PC-9 (cell line): ENCODE measurements around the gene RNLS. TPM values are rescaled to one million over a fixed set of nuclear protein-coding genes. Genes with fewer than 3 reads are reported as not detected.

Experiments used
- BruUV-seq: library from RNA; stranded (reverse); fragments of 400-500 nt; replicated peaks from 2 replicates; lab custom pipeline; 2021; lab: Mats Ljungman, UMichigan
- CTCF ChIA-PET: fragments of 300-600 bp; sonication (Branson Sonifier 250); formaldehyde crosslinking; loops from one replicate; lab custom pipeline; 2022; ENCODE audit warnings: antibody characterized with exemption; lab: Charles Lee
- POLR2A ChIA-PET: fragments of 300-600 bp; sonication (Branson Sonifier 250); formaldehyde crosslinking; loops from one replicate; lab custom pipeline; 2022; ENCODE audit warnings: antibody characterized with exemption; ENCODE audit not compliant: unreplicated experiment; lab: Charles Lee
- DNase-seq, 2 experiments: peaks; one replicate each; pipeline versions ENCODE4 v3.0.0 to v3.0.0-alpha.2; 2015 to 2022; ENCODE audit warnings: mixed read lengths in 1 of 2
- H2AFZ ChIP-seq: fragments of 200-600 bp; sonication (generic); 2 replicates; pipeline ENCODE4 v1.8.1; 2017; ENCODE audit warnings: antibody characterized with exemption
- H3F3A ChIP-seq: fragments of 200-600 bp; sonication (generic); 2 replicates; pipeline ENCODE4 v1.8.1; 2017; ENCODE audit warnings: antibody characterized with exemption, mild to moderate bottlenecking, low read depth; ENCODE audit not compliant: insufficient read depth
- H3K27ac ChIP-seq: fragments of 200-600 bp; sonication (generic); 2 replicates; pipeline ENCODE4 v1.6.1; 2016; ENCODE audit warnings: mixed run types
- H3K27me3 ChIP-seq: fragments of 200-600 bp; sonication (generic); 2 replicates; pipeline ENCODE4 v1.6.1; 2016; ENCODE audit warnings: low read depth, mixed run types; ENCODE audit not compliant: insufficient read depth
- H3K36me3 ChIP-seq: fragments of 200-600 bp; sonication (generic); 2 replicates; pipeline ENCODE4 v1.6.1; 2016; ENCODE audit warnings: low read depth, mixed run types
- H3K4me1 ChIP-seq: fragments of 200-600 bp; sonication (generic); replicated peaks from 2 replicates; pipeline ENCODE4 v1.6.1; 2016; ENCODE audit warnings: mixed run types; ENCODE audit not compliant: insufficient read depth
- H3K4me2 ChIP-seq: fragments of 200-600 bp; sonication (generic); 2 replicates; pipeline ENCODE4 v1.6.1; 2017; ENCODE audit warnings: mixed run types
- H3K4me3 ChIP-seq: fragments of 200-600 bp; sonication (generic); 2 replicates; pipeline ENCODE4 v1.6.1; 2016; ENCODE audit warnings: mixed run types
- H3K79me2 ChIP-seq: fragments of 200-600 bp; sonication (generic); 2 replicates; pipeline ENCODE4 v1.6.1; 2017; ENCODE audit warnings: low read depth, mixed run types
- H3K9me2 ChIP-seq: fragments of 200-600 bp; sonication (generic); 2 replicates; pipeline ENCODE4 v1.8.1; 2017; ENCODE audit warnings: mild to moderate bottlenecking; ENCODE audit not compliant: insufficient read depth
- H3K9me3 ChIP-seq: fragments of 200-600 bp; sonication (generic); 2 replicates; pipeline ENCODE4 v1.8.1; 2016; ENCODE audit warnings: low read depth; ENCODE audit not compliant: insufficient read depth
- H4K20me1 ChIP-seq: fragments of 200-600 bp; sonication (generic); 2 replicates; pipeline ENCODE4 v1.8.1; 2017; ENCODE audit not compliant: insufficient read depth
- EZH2 ChIP-seq: fragments of 200-600 bp; sonication (generic); IDR thresholded peaks from 2 replicates; pipeline ENCODE4 v1.8.0; 2017; ENCODE audit warnings: antibody characterized with exemption, low read depth
- intact Hi-C: fragments of 100-400 bp; cut with micrococcal nuclease; formaldehyde crosslinking; loops from one replicate; pipeline ENCODE4 v1.10.0; 2022; ENCODE audit not compliant: unreplicated experiment
- total RNA-seq: library from RNA; stranded (reverse); gene quantifications from 2 replicates; pipeline ENCODE4 v1.2.3, GENCODE V29; 2021
- TF ChIP-seq, protein P1 (sequence below): fragments of 200-600 bp; sonication (generic); conservative IDR thresholded peaks from 2 replicates; pipeline ENCODE4 v1.6.1; 2017; ENCODE audit warnings: mixed run types, antibody characterized with exemption, mild to moderate bottlenecking, moderate library complexity

Gene RNLS
- total RNA-seq, 1 experiment from 2014 or later = not detected

- TF ChIP-seq, protein P1, sequence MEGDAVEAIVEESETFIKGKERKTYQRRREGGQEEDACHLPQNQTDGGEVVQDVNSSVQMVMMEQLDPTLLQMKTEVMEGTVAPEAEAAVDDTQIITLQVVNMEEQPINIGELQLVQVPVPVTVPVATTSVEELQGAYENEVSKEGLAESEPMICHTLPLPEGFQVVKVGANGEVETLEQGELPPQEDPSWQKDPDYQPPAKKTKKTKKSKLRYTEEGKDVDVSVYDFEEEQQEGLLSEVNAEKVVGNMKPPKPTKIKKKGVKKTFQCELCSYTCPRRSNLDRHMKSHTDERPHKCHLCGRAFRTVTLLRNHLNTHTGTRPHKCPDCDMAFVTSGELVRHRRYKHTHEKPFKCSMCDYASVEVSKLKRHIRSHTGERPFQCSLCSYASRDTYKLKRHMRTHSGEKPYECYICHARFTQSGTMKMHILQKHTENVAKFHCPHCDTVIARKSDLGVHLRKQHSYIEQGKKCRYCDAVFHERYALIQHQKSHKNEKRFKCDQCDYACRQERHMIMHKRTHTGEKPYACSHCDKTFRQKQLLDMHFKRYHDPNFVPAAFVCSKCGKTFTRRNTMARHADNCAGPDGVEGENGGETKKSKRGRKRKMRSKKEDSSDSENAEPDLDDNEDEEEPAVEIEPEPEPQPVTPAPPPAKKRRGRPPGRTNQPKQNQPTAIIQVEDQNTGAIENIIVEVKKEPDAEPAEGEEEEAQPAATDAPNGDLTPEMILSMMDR = no peak
- TF ChIP-seq EZH2 = no peak
- Histone ChIP-seq H3K27ac (no peak overlapping the region), H3F3A (peaks cover 5% of the 10 kb centered on the region; the same call in 1 of the 2 replicates), H3K4me2 (no peak overlapping the region), H3K9me3 (no peaks in the 10 kb centered on the region), H3K9me2 (no peaks in the 10 kb centered on the region), H3K4me3 (no peak overlapping the region), H3K79me2 (no peaks in the 10 kb centered on the region), H2AFZ (no peak overlapping the region), H4K20me1 (no peaks in the 10 kb centered on the region), H3K4me1 (peaks cover 6% of the 10 kb centered on the region), H3K36me3 (no peaks in the 10 kb centered on the region), H3K27me3 (no peaks in the 10 kb centered on the region)
- DNase-seq = no peak
- ChIA-PET CTCF (no interaction called here), POLR2A (no interaction called here)
- no TSS peak for BruUV-seq
- intact Hi-C loops = no loop called here
These were observed 88.6 kb downstream of the RNLS start for GRCh38 chr10:88494537-88494936.

GRCh38 chr10:88493691-88494483, 89.2 kb downstream of the RNLS start:
- no peaks in the 10 kb centered on the region for H3K4me1 ChIP-seq
- no TSS peak for BruUV-seq
- ChIA-PET CTCF (no interaction called here), POLR2A (interaction anchor here (0.6 kb wide), 1 partner anchor 108 kb away, joined by 4 read pairs; no protein-coding TSS in a partner anchor)
- intact Hi-C loops = no loop called here
- no peaks in the 10 kb centered on the region for H3K36me3 ChIP-seq
- H3K9me2 ChIP-seq = no peaks in the 10 kb centered on the region
- H4K20me1 ChIP-seq = no peaks in the 10 kb centered on the region
- H3K79me2 ChIP-seq = no peaks in the 10 kb centered on the region
- H3K9me3 ChIP-seq = no peaks in the 10 kb centered on the region
- no peak overlapping the region for H3K4me3 ChIP-seq
- TF ChIP-seq EZH2 = no peak
- TF ChIP-seq, protein P1 = no peak
- H3F3A ChIP-seq = no peaks in the 10 kb centered on the region
- no peaks in the 10 kb centered on the region for H3K27me3 ChIP-seq
- H3K27ac ChIP-seq = no peak overlapping the region
- no peak overlapping the region for H3K4me2 ChIP-seq
- H2AFZ ChIP-seq = no peak overlapping the region
- DNase-seq = no peak

- no peaks in the 10 kb centered on the region for H4K20me1 ChIP-seq
- H3K36me3 ChIP-seq = no peaks in the 10 kb centered on the region
- CTCF ChIA-PET = no interaction called here
- no peaks in the 10 kb centered on the region for H3K9me3 ChIP-seq
- POLR2A ChIA-PET = no interaction called here
- DNase-seq = no peak
- no TSS peak for BruUV-seq
- H2AFZ ChIP-seq = no peak overlapping the region
- H3K4me3 ChIP-seq = no peak overlapping the region
- H3F3A ChIP-seq = no peaks in the 10 kb centered on the region
- H3K9me2 ChIP-seq = no peaks in the 10 kb centered on the region
- no peaks in the 10 kb centered on the region for H3K4me1 ChIP-seq
- TF ChIP-seq, protein P1 = no peak
- no peak for TF ChIP-seq EZH2
- H3K4me2 ChIP-seq = no peak overlapping the region
- no peaks in the 10 kb centered on the region for H3K27me3 ChIP-seq
- no peak overlapping the region for H3K27ac ChIP-seq
- intact Hi-C loops = no loop called here
- no peaks in the 10 kb centered on the region for H3K79me2 ChIP-seq
These were observed 91.8 kb downstream of the RNLS start for GRCh38 chr10:88491314-88491713.
